Stomach (tissue), 9 donors: ENCODE results near the gene MLXIPL. TPM values are rescaled to one million over a fixed set of nuclear protein-coding genes. Genes with fewer than 3 reads are reported as not detected.

Experiments
- DNase-seq, 2 donors: peaks; one replicate each; pipeline versions ENCODE4 v3.0.0 to v3.0.0-alpha.2; 2013 to 2019
- H3K27ac ChIP-seq, 5 donors: fragments of 200-600 bp in 4 of 5; sonication (generic) in 4 of 5; one replicate each; pipeline ENCODE4 v1.5.1; 2013 to 2019; ENCODE audit warnings: mild to moderate bottlenecking in 1 of 5, moderate library complexity in 1 of 5
- H3K27me3 ChIP-seq, 3 donors: fragments of 200-600 bp; sonication (generic); one replicate each; pipeline ENCODE4 v1.5.1; 2017 to 2019; ENCODE audit warnings: mixed run types in 1 of 3
- H3K36me3 ChIP-seq, 4 donors: fragments of 200-600 bp; sonication (generic); 1 replicate in 3 of 4; 2 replicates in 1 of 4; pipeline ENCODE4 v1.5.1; 2016 to 2019
- H3K4me1 ChIP-seq, 4 donors: fragments of 200-600 bp; sonication (generic); one replicate each; pipeline ENCODE4 v1.5.1; 2016 to 2019
- H3K4me3 ChIP-seq, 4 donors: fragments of 200-600 bp; sonication (generic) in 3 of 4; one replicate each; pipeline ENCODE4 v1.5.1; 2016 to 2019; ENCODE audit warnings: mild to moderate bottlenecking in 1 of 4
- H3K9me3 ChIP-seq, 4 donors: fragments of 200-600 bp; sonication (generic); one replicate each; pipeline ENCODE4 v1.5.1; 2016 to 2019
- EP300 ChIP-seq: sonication (generic); formaldehyde crosslinking; IDR thresholded peaks from one replicate; pipeline ENCODE4 v1.6.1; 2017; ENCODE audit warnings: antibody characterized with exemption
- POLR2A ChIP-seq, 4 donors: fragments of 450-650 bp; IDR thresholded peaks; one replicate each; pipeline ENCODE4 v1.6.1; 2016; ENCODE audit warnings: antibody characterized with exemption in 4 of 4, control low read depth in 2 of 4, mild to moderate bottlenecking in 1 of 4, moderate library complexity in 1 of 4
- POLR2AphosphoS5 ChIP-seq, 3 donors: sonication (generic); formaldehyde crosslinking; IDR thresholded peaks; one replicate each; pipeline ENCODE4 v1.6.1; 2016; ENCODE audit warnings: antibody characterized with exemption in 3 of 3
- WGBS, 5 donors: extraction: QIAGEN DNeasy Blood & Tissue Kit in 3 of 5; methylation state at CpG; one replicate each; pipeline versions ENCODE4 v1.1.5 to v1.1.7; 2013 to 2018; 5-methylcytosine and 5-hydroxymethylcytosine counted together
- intact Hi-C: fragments of 100-400 bp; cut with DNase I; formaldehyde crosslinking; loops from one replicate; pipeline ENCODE4 v1.15.1; 2023; ENCODE audit warnings: low total_unique reads
- polyA plus RNA-seq, 3 donors: library from polyadenylated mRNA; stranded (reverse); fragments of 200-250 nt; gene quantifications; one replicate each; pipeline ENCODE4 v1.2.3, GENCODE V29; 2013
- total RNA-seq, 5 donors: library from RNA; depleted of rRNA; stranded (reverse); fragments of >200 nt; gene quantifications; one replicate each; pipeline versions ENCODE4 v1.1.0 to v1.2.3, GENCODE V29; 2014 to 2016
- TF ChIP-seq, protein P1 (sequence below), 7 experiments: fragments of 450-650 bp in 4 of 7; fragments of 200-600 bp in 3 of 7; sonication (generic) in 3 of 7; IDR thresholded peaks; one replicate each; pipeline ENCODE4 v1.5.1; 2016 to 2019; ENCODE audit warnings: antibody characterized with exemption in 7 of 7, control low read depth in 2 of 7, mild to moderate bottlenecking in 1 of 7
- donor health status: healthy with polysubstance abuse.
- donor health status: Bipolar disorder and iron deficiency.
- donor health status: healthy.

Gene MLXIPL
- total and polyA plus RNA-seq, 8 donors, result 2.4 to 102 (median 9.2) TPM

DNA sequence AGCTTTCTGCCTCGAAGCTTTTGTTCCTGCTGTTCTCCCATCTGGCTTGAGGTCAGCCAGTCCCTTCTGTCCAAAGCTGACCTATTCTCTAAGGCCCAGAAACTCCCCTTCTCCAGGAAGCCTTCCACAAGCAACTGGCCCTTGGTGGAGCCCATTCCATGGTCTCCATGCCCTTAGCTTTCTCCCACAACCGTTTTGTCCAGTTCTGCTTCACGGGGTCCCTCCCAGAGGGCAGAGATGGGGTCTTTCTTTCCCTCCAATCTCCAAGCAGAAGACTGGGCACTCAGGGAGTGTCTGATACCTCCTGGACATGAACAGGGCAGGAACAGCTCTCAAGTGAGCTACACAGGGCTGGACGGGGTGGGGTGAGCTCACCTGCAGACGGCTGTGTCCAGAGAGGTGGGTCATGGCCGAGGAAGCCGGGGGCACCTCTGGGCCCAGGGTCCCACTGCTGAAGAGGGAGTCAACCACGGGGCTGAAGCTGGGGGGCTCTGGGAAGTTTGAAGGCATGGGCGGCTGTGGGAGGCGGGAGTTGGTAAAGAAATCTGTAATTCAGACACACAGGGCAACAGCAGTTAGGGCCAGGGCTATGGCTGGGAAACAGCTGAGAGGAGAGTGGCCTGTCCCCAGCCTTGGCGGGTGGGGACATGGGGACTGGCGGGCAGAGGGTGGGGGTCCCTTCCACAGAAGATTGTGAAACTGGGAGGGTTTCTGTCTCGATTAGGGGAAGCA is 25.0 kb downstream of the MLXIPL start:
- Histone ChIP-seq H3K36me3 (no peaks in the 10 kb centered on the region), H3K27me3 (peaks cover 0 to 79% (median 20%) of the 10 kb centered on the region in 3 donors), H3K4me3 (no peak overlapping the region), H3K9me3 (no peaks in the 10 kb centered on the region), H3K27ac (no peak overlapping the region), H3K4me1 (no peaks in the 10 kb centered on the region)
- TF ChIP-seq POLR2A (IDR thresholded peaks at IDR 0.05) (no peak), POLR2AphosphoS5 (IDR thresholded peaks at IDR 0.05) (no peak), EP300 (no peak)
- TF ChIP-seq, protein P1, sequence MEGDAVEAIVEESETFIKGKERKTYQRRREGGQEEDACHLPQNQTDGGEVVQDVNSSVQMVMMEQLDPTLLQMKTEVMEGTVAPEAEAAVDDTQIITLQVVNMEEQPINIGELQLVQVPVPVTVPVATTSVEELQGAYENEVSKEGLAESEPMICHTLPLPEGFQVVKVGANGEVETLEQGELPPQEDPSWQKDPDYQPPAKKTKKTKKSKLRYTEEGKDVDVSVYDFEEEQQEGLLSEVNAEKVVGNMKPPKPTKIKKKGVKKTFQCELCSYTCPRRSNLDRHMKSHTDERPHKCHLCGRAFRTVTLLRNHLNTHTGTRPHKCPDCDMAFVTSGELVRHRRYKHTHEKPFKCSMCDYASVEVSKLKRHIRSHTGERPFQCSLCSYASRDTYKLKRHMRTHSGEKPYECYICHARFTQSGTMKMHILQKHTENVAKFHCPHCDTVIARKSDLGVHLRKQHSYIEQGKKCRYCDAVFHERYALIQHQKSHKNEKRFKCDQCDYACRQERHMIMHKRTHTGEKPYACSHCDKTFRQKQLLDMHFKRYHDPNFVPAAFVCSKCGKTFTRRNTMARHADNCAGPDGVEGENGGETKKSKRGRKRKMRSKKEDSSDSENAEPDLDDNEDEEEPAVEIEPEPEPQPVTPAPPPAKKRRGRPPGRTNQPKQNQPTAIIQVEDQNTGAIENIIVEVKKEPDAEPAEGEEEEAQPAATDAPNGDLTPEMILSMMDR (IDR thresholded peaks at IDR 0.05), result no peak
- DNase-seq, result no peak
- intact Hi-C loops, result no loop called here
- WGBS, 5 donors, result 63 to 75% (median 65%) methylated on average over 13 of the region's 13 CpGs

DNA sequence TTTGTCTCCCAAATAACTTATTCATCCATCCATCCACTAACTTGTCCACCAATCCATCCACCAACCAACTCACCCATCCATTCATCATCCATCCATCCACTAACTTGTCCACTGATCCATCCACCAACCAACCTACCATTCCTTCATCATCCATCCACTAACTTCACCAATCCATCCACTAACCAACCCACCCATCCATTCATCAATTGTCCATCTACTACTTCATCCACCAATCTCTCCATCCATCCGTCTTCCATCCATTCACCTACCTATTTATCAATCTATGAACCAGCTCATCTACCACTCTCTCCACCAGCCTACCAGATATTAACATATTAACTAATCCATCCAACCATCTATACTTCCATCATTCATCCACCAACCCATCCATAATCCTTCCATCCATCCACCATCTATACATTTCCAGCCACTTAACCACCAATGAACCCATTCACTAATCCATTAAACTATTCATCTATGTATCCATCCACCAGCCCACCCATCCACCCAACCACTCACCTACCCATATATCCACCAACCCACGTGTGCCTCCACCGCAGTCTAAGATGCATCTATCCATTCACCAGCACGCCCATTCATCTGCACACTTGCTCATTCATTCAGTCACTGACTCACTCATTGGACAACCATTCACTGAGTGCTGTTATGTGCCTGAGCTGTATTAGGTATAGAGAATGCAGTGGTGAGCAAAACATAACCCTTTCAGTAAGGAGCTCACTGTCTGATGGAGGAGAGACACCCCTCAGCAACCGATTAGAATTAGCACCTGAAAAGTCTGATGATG is 26.1 kb downstream of the MLXIPL start:
- intact Hi-C loops, result no loop called here
- H3K36me3 ChIP-seq, result no peaks in the 10 kb centered on the region
- H3K4me1 ChIP-seq, result no peaks in the 10 kb centered on the region
- H3K27me3 ChIP-seq, result peaks cover 0 to 70% (median 16%) of the 10 kb centered on the region in 3 donors
- no peak overlapping the region for H3K27ac ChIP-seq
- WGBS, 5 donors, result 82 to 92% (median 88%) methylated on average over 5 of the region's 5 CpGs
- no peak for DNase-seq
- TF ChIP-seq EP300 (no peak), POLR2A (IDR thresholded peaks at IDR 0.05) (no peak), POLR2AphosphoS5 (IDR thresholded peaks at IDR 0.05) (no peak)
- no peak overlapping the region for H3K4me3 ChIP-seq
- no peaks in the 10 kb centered on the region for H3K9me3 ChIP-seq

DNA sequence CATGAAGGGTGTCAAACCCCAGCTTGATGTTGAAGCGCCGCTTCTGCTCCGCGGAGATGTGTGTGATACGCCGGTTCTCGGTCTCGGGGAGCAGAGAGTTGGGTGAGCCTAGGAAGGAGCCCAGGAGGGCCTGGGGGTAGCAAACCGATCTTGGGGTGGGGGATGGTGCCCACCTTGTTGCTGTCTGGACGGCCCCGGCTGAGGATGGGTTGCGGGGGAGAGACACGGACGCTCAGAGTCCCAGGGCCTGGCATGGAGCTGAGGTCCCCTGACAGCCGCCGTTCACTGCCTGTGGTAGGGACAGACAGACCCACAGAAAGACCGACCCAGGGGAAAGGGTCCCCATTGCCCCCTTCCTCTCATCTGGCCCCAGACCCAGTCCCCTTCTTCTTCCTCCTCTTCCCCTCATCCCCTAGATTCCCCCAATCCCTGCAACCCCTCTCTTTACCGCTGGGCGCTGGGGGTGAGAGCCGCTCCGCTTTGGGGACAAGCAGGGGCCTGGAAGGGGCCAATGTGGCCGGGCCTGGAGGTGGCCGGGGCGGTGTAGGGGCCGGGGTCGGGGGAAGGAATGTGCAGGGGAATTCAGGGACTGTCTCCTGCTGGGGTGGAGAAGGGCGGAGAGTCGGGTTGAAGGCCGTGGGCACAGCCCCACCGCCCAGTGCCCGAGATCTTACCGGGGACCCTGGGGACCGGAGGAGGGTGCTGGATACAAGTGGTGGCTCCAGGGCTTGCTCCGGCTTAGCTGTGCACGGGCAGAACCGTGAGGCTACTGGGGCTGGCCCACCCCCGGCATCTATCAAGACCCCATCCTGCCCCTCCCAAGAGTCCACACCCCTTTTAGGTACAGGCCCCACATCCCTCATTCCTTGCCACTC is 27.9 kb downstream of the MLXIPL start:
- H3K4me1 ChIP-seq, result no peaks in the 10 kb centered on the region
- 49 to 69% (median 65%) methylated on average over 33 to 37 of the region's 37 CpGs for WGBS, 5 donors
- no peak overlapping the region for H3K27ac ChIP-seq
- H3K27me3 ChIP-seq, result peaks cover 0 to 55% (median 5%) of the 10 kb centered on the region in 3 donors
- H3K36me3 ChIP-seq, result no peaks in the 10 kb centered on the region
- intact Hi-C loops, result no loop called here
- no peak for DNase-seq
- TF ChIP-seq EP300 (no peak), POLR2A (IDR thresholded peaks at IDR 0.05) (no peak), POLR2AphosphoS5 (IDR thresholded peaks at IDR 0.05) (no peak)
- TF ChIP-seq, protein P1 (IDR thresholded peaks at IDR 0.05), result no peak
- no peaks in the 10 kb centered on the region for H3K9me3 ChIP-seq
- H3K4me3 ChIP-seq, result no peak overlapping the region

DNA sequence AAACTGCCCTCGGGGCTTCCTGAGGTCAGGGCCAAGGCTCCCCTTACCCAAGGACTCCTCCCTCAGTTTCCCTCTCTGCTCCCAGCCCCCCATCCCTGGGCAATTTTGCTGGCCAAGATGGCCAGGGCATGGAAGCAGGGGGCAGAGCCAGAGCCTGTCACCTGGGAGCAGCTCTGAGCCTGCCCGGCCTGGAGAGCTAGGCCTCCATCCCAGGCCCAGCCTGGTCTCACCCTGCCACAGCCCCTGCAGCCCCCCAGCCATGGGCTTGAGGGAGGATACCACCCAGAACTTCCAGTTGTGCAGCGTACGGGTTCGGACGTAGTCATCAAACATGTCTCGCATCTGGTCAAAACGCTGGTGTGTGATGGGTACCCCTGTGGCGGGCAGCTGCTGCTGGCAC is 29.0 kb downstream of the MLXIPL start:
- no peak overlapping the region for H3K4me3 ChIP-seq
- intact Hi-C loops, result no loop called here
- peaks cover 0 to 47% (median 5%) of the 10 kb centered on the region in 3 donors for H3K27me3 ChIP-seq
- H3K27ac ChIP-seq, result no peak overlapping the region
- H3K36me3 ChIP-seq, result no peaks in the 10 kb centered on the region
- no peak for TF ChIP-seq POLR2A (IDR thresholded peaks at IDR 0.05)
- TF ChIP-seq, protein P1 (IDR thresholded peaks at IDR 0.05), result no peak
- no peak for TF ChIP-seq EP300
- 55 to 92% (median 89%) methylated on average over 2 to 9 of the region's 9 CpGs for WGBS, 5 donors
- no peaks in the 10 kb centered on the region for H3K4me1 ChIP-seq
- H3K9me3 ChIP-seq, result no peaks in the 10 kb centered on the region
- DNase-seq, result no peak
